ENCODE measurements around the gene GINS2.

DNA sequence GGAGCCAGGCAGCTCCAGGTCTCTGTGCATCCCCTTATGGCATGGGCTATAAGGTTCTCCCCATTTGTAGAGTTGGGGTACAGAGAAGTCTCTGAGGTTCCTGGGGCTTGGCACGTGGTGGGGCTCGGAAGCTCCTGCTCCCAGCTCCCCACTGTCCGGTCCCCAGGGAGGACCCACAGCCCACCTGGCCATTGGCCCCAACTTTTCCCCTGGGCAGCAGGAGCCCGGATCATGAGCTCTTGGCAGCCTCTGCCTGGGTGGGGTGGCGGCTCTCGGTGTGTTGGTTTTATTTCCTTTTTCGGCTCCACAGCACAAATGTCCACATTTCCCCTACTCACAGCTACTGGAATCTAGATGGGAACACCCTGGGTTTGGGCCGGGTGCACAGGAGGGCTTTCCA, 45.1 kb downstream of the GINS2 start:
- no peak for TF ChIP-seq YY1 (IDR thresholded peaks at IDR 0.05; ENCODE audit: low read depth)
- TF ChIP-seq PBX3 (IDR thresholded peaks at IDR 0.05): no peak
- TF ChIP-seq CTCF (IDR thresholded peaks at IDR 0.05): no peak
- no peak for TF ChIP-seq POLR2AphosphoS5 (IDR thresholded peaks at IDR 0.05; ENCODE audit: low read depth, low read length)
- TF ChIP-seq CHD2 (IDR thresholded peaks at IDR 0.05; ENCODE audit: low read length, partially characterized antibody): no peak
- TF ChIP-seq SIN3A (IDR thresholded peaks at IDR 0.05; ENCODE audit: borderline replicate concordance, low read depth, low read length): no peak
- no peak for TF ChIP-seq RAD21 (IDR thresholded peaks at IDR 0.05; ENCODE audit: low read length)
- no peak for TF ChIP-seq SMC3 (IDR thresholded peaks at IDR 0.05; ENCODE audit: low read depth, low read length)
- TF ChIP-seq, protein P1, sequence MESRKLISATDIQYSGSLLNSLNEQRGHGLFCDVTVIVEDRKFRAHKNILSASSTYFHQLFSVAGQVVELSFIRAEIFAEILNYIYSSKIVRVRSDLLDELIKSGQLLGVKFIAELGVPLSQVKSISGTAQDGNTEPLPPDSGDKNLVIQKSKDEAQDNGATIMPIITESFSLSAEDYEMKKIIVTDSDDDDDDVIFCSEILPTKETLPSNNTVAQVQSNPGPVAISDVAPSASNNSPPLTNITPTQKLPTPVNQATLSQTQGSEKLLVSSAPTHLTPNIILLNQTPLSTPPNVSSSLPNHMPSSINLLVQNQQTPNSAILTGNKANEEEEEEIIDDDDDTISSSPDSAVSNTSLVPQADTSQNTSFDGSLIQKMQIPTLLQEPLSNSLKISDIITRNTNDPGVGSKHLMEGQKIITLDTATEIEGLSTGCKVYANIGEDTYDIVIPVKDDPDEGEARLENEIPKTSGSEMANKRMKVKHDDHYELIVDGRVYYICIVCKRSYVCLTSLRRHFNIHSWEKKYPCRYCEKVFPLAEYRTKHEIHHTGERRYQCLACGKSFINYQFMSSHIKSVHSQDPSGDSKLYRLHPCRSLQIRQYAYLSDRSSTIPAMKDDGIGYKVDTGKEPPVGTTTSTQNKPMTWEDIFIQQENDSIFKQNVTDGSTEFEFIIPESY (IDR thresholded peaks at IDR 0.05; ENCODE audit: borderline replicate concordance, low read depth): no peak
